ENCODE results near the gene DGKK. TPM values are rescaled to one million over a fixed set of nuclear protein-coding genes. Genes with fewer than 3 reads are reported as not detected.

DGKK gene
- total and polyA plus RNA-seq, 2 of the 13 experiments (the other 11 are each of a cell fraction or from before 2014, with no cell fraction given), result 11.0 to 24.0 TPM

- Histone ChIP-seq H3K36me3 (replicated peaks in 1 of 2; ENCODE audit: control insufficient read depth in 1 of 2, insufficient read depth in 2 of 2, low read length in 2 of 2) (no peaks in the 10 kb centered on the region), H3K79me2 (ENCODE audit: insufficient read depth, low read length) (no peaks in the 10 kb centered on the region), H3K27ac (ENCODE audit: extremely low read length, insufficient read depth, low read length) (no peak overlapping the region), H3K4me3 (replicated peaks in 1 of 3; ENCODE audit: insufficient read depth in 1 of 3, low read depth in 2 of 3, low read length in 3 of 3) (no peak overlapping the region), H3K9ac (ENCODE audit: insufficient read depth, low read depth, low read length) (no peak overlapping the region), H3K27me3 (ENCODE audit: control insufficient read depth in 1 of 2, insufficient read depth in 2 of 2, low read length in 2 of 2) (no peaks in the 10 kb centered on the region), H3K9me3 (ENCODE audit: low read length) (no peaks in the 10 kb centered on the region), H4K20me1 (ENCODE audit: insufficient read depth, low read length) (no peaks in the 10 kb centered on the region), H3K4me2 (ENCODE audit: low read depth, low read length) (no peak overlapping the region), H3K4me1 (ENCODE audit: insufficient read depth, low read length) (no peaks in the 10 kb centered on the region), H2AFZ (ENCODE audit: low read length) (no peak overlapping the region)
- intact Hi-C loops (cut with micrococcal nuclease; ENCODE audit: unreplicated experiment) (no loop called here), in situ Hi-C loops (cut with HindIII; ENCODE audit: extremely low pct_ligation_motif_present, low pct_unique_long_range_greater_than_20kb) (no loop called here)
- ChIA-PET CTCF (ENCODE audit: low intra/inter-chr PET ratio, low total read pairs) (no interaction called here), POLR2A (no interaction called here)
- no TSS peak for BruUV-seq (replicated peaks)
- TF ChIP-seq FOXA3 (CRISPR knock-in tag; IDR thresholded peaks at IDR 0.05) (no peak), GZF1 (CRISPR knock-in tag; IDR thresholded peaks at IDR 0.05) (no peak), ZNF552 (CRISPR knock-in tag; IDR thresholded peaks at IDR 0.05; ENCODE audit: borderline replicate concordance) (no peak), ARNTL (CRISPR knock-in tag; IDR thresholded peaks at IDR 0.05) (no peak), ZKSCAN8 (CRISPR knock-in tag; IDR thresholded peaks at IDR 0.05; ENCODE audit: borderline replicate concordance) (no peak), CERS6 (CRISPR knock-in tag; IDR thresholded peaks at IDR 0.05) (no peak), SP2 (CRISPR knock-in tag; IDR thresholded peaks at IDR 0.05) (no peak), MYC (CRISPR knock-in tag; IDR thresholded peaks at IDR 0.05; ENCODE audit: borderline replicate concordance) (no peak), TSC22D2 (CRISPR knock-in tag; IDR thresholded peaks at IDR 0.05; ENCODE audit: borderline replicate concordance) (no peak), ZNF772 (CRISPR knock-in tag; IDR thresholded peaks at IDR 0.05) (no peak), TOE1 (CRISPR knock-in tag; IDR thresholded peaks at IDR 0.05) (no peak), ZKSCAN1 (IDR thresholded peaks at IDR 0.05; ENCODE audit: low read length) (no peak), ETV6 (CRISPR knock-in tag; conservative IDR thresholded peaks at IDR 0.05) (no peak)
- no peak for ATAC-seq
- WGBS (ENCODE audit: low lambda C conversion rate), result 0% methylated on average over 1 of the region's 1 CpG
- no peak for FAIRE-seq
- no peak for DNase-seq (ENCODE audit: low spot score)
Observed at GRCh38 chrX:50495616-50496015, 25.0 kb upstream of the DGKK start.
